ENCODE data around the gene CD34. TPM values are rescaled to one million over a fixed set of nuclear protein-coding genes. Genes with fewer than 3 reads are reported as not detected.

The CD34 gene
- total RNA-seq, 1 donor from 2014 or later, result not detected

GRCh38 chr1:207911856-207912760, 1.2 kb upstream of the CD34 start:
- TF ChIP-seq, protein P1, sequence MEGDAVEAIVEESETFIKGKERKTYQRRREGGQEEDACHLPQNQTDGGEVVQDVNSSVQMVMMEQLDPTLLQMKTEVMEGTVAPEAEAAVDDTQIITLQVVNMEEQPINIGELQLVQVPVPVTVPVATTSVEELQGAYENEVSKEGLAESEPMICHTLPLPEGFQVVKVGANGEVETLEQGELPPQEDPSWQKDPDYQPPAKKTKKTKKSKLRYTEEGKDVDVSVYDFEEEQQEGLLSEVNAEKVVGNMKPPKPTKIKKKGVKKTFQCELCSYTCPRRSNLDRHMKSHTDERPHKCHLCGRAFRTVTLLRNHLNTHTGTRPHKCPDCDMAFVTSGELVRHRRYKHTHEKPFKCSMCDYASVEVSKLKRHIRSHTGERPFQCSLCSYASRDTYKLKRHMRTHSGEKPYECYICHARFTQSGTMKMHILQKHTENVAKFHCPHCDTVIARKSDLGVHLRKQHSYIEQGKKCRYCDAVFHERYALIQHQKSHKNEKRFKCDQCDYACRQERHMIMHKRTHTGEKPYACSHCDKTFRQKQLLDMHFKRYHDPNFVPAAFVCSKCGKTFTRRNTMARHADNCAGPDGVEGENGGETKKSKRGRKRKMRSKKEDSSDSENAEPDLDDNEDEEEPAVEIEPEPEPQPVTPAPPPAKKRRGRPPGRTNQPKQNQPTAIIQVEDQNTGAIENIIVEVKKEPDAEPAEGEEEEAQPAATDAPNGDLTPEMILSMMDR (conservative IDR thresholded peaks at IDR 0.05; ENCODE audit: low read depth, low read length), result no peak
- H3K4me3 ChIP-seq (ENCODE audit: low read depth, low read length), result no peak overlapping the region
- DNase-seq (ENCODE audit: low read depth), result no peak

DNA sequence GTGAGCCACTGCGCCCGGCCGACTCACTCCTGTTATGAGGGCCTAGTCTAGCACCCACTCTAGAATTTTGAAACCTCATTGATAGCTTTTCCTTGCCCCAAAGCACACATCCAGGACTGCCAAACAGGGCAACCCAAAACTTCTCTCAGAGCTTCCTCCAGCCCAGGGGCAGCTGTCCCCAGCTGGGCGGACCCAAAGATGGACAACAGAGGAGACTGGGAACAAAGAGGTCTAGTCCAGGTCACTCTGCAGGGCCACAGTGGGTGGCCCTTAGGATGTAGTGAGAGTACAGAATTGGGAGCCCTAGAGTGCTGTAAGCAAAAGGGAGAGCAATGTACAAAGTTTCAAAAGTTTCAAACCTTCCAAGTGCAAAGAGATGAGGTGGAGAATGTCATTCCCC, 1.2 kb downstream of the CD34 start:
- H3K4me3 ChIP-seq (ENCODE audit: low read depth, low read length), result no peak overlapping the region
- DNase-seq (ENCODE audit: low read depth), result no peak
- TF ChIP-seq, protein P1 (conservative IDR thresholded peaks at IDR 0.05; ENCODE audit: low read depth, low read length), result no peak

DNA sequence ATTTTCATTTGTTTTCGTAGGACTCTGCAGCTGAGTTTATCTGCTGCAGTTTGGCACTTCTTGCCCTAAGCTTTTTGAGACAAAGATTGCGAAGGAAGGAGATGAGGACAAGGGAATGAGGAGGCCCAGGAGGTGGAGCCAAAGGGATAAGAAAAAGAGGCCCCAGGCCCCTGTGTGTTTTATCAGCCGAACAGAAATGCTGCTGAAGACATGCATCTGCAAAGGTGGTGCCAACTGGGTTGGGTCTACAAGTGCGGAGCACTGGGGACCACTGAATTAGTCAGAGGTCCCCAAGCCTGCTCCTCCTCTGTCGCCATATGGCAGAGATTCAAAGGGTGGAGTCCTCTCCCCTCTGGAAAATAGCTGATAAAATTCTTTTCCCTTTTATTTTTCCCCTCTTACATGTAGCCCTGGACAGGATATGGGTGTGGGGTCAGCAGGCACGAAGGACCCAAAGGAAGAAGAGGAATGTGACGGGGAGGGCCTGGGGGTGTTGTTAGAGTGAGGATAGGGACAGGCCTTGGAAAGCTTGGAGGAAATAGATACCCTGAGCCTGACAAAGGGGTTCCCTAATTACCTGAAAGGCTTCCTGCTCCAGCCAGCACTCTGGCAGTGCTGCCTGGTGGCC, 2.7 kb downstream of the CD34 start:
- no peak overlapping the region for H3K4me3 ChIP-seq (ENCODE audit: low read depth, low read length)
- no peak for DNase-seq (ENCODE audit: low read depth)
- TF ChIP-seq, protein P1 (conservative IDR thresholded peaks at IDR 0.05; ENCODE audit: low read depth, low read length), result peak; percentile 13

DNA sequence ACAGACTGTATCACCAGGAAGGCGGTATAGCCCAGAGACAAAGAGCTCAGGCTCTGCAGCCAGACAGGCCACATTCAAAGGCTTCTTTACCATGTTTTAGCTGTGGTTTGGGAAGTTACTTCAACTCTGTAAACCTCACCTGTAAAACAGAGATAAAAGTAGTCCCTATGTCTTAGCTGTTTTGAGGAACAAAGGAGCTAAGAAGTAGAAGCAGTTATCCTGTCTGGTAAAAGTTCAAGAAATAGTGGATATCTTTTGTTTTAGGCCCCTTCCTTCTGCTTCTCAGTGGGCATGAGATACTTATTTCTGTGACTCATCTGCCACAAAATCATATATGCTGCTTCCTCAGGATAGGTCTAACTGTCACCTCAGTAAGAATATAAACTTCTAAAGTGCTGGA, 6.5 kb downstream of the CD34 start:
- DNase-seq (ENCODE audit: low read depth), result no peak
- TF ChIP-seq, protein P1 (conservative IDR thresholded peaks at IDR 0.05; ENCODE audit: low read depth, low read length), result no peak
- no peak overlapping the region for H3K4me3 ChIP-seq (ENCODE audit: low read depth, low read length)

GRCh38 chr1:207903767-207904166, 7.2 kb downstream of the CD34 start:
- TF ChIP-seq, protein P1 (conservative IDR thresholded peaks at IDR 0.05; ENCODE audit: low read depth, low read length), result no peak
- no peak for DNase-seq (ENCODE audit: low read depth)
- no peak overlapping the region for H3K4me3 ChIP-seq (ENCODE audit: low read depth, low read length)

GRCh38 chr1:207903053-207903452, 7.9 kb downstream of the CD34 start:
- TF ChIP-seq, protein P1 (conservative IDR thresholded peaks at IDR 0.05; ENCODE audit: low read depth, low read length), result no peak
- H3K4me3 ChIP-seq (ENCODE audit: low read depth, low read length), result no peak overlapping the region
- no peak for DNase-seq (ENCODE audit: low read depth)

All from epithelial cell of proximal tubule (primary cell).